ENCODE results near the gene MXRA8.
"Not testable (repeated sequence)": the region's sequence is repeated elsewhere in the genome, so short reads cannot be mapped to it uniquely, and the experiment has no call there.

MXRA8 gene

DNA sequence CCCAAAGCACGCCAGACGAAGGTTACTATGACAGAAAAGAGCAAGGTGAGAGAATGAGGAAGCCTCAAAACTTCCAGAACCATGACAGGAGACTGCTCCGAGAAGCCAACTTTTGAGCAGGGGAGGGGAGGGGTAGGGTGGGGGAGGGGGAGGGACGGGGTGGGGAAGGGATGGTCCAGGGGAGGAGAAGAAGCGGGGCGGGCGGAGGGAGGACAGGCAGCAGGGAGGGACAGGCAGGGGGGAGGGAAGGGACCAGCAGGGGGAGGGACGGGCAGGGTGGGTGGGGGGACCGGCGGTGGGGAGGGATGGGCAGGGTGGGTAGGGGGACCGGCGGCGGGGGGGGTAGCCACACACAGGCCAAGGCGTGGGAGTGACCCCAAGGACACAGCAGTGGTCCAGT is 35.9 kb downstream of the MXRA8 start:
- H3K27me3 Mint-ChIP-seq, result no peaks in the 10 kb centered on the region
- DNase-seq, result no peak

DNA sequence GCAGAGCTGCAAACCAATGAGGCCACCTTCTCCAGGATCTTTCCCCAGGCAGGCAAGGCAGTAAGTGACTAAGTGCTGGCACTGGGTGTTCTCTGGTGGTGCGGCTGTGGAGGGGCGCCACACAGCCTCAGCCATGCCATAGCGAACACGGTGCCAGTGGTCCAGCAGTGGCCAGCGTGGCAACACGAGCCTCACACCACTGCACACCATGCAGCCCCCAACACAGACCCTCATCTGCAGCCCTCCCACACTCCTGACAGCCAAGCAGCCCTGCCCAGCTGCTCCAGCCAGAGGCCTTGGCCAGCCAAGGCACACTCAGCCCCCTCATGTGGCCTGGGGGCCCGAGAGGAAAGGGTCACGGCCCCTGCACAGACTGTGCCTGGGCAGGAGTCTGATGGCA is 36.9 kb downstream of the MXRA8 start:
- ATAC-seq (no peak), DNase-seq (no peak)
- H3K9me3 Mint-ChIP-seq, result no peaks in the 10 kb centered on the region
- H3K27ac Mint-ChIP-seq, result no peak overlapping the region
- H3K27me3 Mint-ChIP-seq, result no peaks in the 10 kb centered on the region
- H3K4me3 Mint-ChIP-seq, result no peak overlapping the region
- H3K36me3 Mint-ChIP-seq (ENCODE audit: low read depth), result peaks cover 12% of the 10 kb centered on the region
- H3K4me1 Mint-ChIP-seq, result peaks cover 24% of the 10 kb centered on the region

More for the DNA sequence above, 35.9 kb downstream of the MXRA8 start:
- H3K9me3 Mint-ChIP-seq, result no peaks in the 10 kb centered on the region
- H3K4me3 Mint-ChIP-seq, result peak overlapping the region; percentile 69
- no peak for ATAC-seq
- peaks cover 10% of the 10 kb centered on the region for H3K36me3 Mint-ChIP-seq (ENCODE audit: low read depth)
- peak overlapping the region; percentile 59 for H3K27ac Mint-ChIP-seq
- H3K4me1 Mint-ChIP-seq, result peaks cover 24% of the 10 kb centered on the region

DNA sequence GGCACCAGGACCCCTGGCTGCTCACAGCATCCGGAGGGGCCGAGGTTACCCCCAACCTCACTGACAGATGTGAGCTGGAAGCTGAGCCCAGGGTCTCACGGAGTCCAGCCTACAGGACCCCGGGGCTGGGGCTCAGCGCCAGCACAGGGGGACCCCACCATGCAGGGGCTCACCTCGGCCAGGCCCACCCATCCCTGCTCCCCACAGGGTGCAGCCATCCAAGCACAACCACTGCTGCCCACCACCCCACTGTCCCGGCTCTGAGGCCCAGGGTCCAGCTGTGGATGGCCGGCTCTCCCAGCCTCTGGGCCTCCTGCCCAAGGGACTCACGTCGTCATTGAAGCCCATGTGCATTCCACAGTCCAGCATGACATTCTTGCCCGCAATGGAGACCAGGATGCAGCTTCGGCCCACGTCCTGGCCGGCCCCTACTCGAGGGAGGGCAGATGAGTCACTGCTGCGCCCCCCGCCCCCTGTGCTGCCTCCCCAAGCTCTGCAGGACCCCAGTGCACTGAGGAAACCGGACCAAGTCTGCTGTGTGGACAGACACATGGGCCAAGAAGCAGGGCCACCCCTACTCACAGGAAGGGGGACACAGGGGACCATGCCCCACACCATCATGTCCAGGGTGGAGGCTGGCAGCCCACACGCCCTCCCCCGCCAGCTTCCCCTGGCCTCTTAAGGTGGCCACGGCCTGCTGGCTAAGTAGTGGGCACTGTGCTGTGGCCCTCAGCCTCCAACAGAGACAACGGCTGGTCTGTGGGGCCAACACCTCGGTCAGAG is 37.5 kb downstream of the MXRA8 start:
- ATAC-seq (no peak), DNase-seq (no peak)
- Mint-ChIP-seq H3K4me1 (peaks cover 20% of the 10 kb centered on the region), H3K4me3 (no peak overlapping the region), H3K9me3 (no peaks in the 10 kb centered on the region), H3K27me3 (no peaks in the 10 kb centered on the region), H3K27ac (no peak overlapping the region), H3K36me3 (ENCODE audit: low read depth) (peaks cover 17% of the 10 kb centered on the region)

DNA sequence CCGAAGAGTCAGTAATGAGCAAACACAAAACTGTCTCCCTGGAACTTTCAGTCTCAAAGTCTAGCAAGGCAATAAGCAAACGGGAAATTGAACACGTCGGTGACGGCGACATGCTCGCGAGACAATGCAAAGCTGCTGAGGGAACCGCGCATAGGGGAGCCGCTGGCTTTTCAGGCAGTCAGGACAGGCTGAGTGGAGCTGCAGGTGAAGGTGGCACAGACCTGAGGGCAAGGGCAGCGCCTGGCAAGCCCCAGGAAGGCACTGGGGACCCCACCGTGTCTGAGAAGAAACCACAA is 38.8 kb downstream of the MXRA8 start:
- Mint-ChIP-seq H3K36me3 (ENCODE audit: low read depth) (peaks cover 20% of the 10 kb centered on the region), H3K27ac (no peak overlapping the region)

DNA sequence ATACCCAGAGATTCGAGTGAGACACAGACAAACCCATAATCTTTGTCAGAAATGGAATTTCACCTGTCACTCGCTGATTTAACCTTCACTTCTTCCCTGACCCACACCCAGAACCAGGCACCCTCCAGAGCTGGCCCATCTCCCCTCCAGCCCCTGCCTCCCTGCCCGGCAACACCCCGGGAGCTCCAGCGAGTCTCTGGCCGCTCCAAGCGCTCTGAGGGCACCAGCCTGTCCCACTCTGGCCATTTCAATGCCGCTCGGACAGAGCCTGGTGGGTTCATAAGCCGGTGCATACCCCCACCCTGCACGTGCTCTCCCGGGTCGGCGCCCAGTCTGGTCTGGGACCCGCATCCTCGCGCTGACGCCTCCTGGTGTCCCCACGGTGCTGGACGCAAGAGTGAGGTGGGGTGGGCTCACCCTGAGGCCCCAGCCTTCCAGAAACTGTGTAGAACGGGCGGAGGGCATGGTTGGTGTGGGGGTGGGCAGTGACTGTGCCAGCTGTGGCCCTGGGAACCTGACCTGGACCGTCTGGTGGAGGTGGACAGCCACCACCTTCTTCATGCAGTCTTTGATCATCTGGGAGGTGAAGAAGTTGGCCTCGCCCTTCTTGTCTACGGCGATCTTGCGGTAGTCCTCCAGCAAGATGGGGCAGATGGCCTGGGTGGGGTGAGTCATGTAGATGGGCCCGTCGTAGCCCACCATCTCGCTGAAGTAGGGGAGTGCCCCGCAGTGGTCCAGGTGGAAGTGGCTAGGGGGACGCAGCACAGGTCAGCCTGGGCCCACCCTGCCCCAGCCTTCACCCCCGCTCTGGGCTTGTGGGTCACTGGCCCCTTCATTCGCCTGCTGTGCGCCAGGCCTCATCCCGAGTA is 39.3 kb downstream of the MXRA8 start:
- Mint-ChIP-seq H3K4me3 (no peak overlapping the region), H3K4me1 (peaks cover 14% of the 10 kb centered on the region), H3K9me3 (no peaks in the 10 kb centered on the region), H3K27ac (no peak overlapping the region), H3K27me3 (no peaks in the 10 kb centered on the region), H3K36me3 (ENCODE audit: low read depth) (peaks cover 20% of the 10 kb centered on the region)
- no peak for DNase-seq
- no peak for ATAC-seq

More for the DNA sequence above, 38.8 kb downstream of the MXRA8 start:
- H3K9me3 Mint-ChIP-seq, result no peaks in the 10 kb centered on the region
- H3K4me1 Mint-ChIP-seq, result peaks cover 16% of the 10 kb centered on the region
- H3K27me3 Mint-ChIP-seq, result no peaks in the 10 kb centered on the region
- no peak overlapping the region for H3K4me3 Mint-ChIP-seq
- ATAC-seq, result no peak
- no peak for DNase-seq

DNA sequence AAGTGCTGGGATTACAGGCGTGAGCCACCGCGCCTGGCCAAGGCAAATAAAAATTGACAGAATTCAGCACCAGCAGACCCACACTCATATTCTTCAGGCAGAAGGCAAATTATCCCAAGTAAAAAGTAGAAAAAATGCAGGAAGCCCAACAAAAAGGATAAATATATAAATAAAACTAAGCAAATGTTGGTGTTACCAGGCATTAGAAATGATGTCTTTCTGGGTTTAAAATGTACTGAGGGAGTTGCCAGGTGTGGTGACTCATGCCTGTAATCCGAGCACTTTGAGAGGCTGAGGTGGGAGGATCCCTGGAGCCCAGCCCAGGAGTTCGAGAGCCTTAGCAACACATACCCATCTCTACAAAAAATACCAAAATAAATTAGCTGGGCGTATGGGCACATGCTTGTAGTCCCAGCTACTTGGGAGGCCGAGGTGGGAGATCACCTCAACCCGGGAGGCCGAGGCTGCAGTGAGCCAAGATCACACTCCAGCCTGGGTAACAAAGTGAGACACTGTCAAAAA is 40.2 kb downstream of the MXRA8 start:
- H3K27ac Mint-ChIP-seq, result no peak overlapping the region
- H3K36me3 Mint-ChIP-seq (ENCODE audit: low read depth), result peaks cover 20% of the 10 kb centered on the region
- H3K4me1 Mint-ChIP-seq, result peaks cover 10% of the 10 kb centered on the region
- ATAC-seq (no peak), DNase-seq (no peak)
- H3K27me3 Mint-ChIP-seq, result no peaks in the 10 kb centered on the region
- H3K4me3 Mint-ChIP-seq, result no peak overlapping the region
- no peaks in the 10 kb centered on the region for H3K9me3 Mint-ChIP-seq

DNA sequence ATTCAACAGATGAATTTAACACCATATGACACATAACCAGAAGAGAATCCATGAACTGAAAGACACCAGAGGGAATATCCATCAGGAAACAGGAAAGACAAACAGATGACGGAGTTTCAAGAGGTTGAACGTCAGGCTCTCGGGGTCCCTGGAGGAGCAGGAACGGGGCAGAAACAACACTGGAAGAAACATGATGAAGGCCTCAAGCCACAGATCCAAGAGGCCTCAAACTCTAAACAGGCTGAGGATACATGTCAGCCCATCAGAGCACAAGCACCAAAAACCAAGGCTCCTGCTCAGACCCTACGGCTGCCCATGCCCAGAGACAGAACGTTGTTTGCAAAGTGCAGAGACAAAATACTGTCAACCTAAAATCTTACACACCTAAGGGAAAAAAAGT is 40.9 kb downstream of the MXRA8 start:
- H3K27me3 Mint-ChIP-seq, result no peaks in the 10 kb centered on the region
- H3K4me1 Mint-ChIP-seq, result peaks cover 5% of the 10 kb centered on the region
- ATAC-seq (no peak), DNase-seq (no peak)
- no peak overlapping the region for H3K4me3 Mint-ChIP-seq
- H3K36me3 Mint-ChIP-seq (ENCODE audit: low read depth), result peaks cover 20% of the 10 kb centered on the region
- no peaks in the 10 kb centered on the region for H3K9me3 Mint-ChIP-seq
- peak overlapping the region; percentile 5 for H3K27ac Mint-ChIP-seq

DNA sequence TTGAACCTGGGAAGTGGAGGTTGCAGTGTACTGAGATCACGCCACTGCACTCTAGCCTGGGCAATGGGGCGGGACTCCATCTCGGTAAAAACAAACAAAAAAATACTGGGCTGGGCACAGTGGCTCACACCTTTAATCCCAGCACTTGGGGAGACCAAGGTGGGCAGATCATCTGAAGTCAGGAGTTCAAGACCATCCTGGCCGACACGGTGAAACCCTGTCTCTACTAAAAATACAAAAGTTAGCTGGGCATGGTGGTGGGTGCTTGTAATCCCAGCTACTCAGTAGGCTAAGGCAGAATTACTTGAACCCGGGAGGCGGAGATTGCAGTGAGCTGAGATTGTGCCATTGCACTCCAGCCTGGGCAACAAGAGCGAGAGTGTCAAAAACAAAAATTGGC is 42.2 kb downstream of the MXRA8 start:
- not testable (repeated sequence) for H3K4me1 Mint-ChIP-seq, H3K27me3 Mint-ChIP-seq, DNase-seq, H3K27ac Mint-ChIP-seq, H3K9me3 Mint-ChIP-seq, ATAC-seq, H3K4me3 Mint-ChIP-seq
- H3K36me3 Mint-ChIP-seq (ENCODE audit: low read depth), result peaks cover 20% of the 10 kb centered on the region

DNA sequence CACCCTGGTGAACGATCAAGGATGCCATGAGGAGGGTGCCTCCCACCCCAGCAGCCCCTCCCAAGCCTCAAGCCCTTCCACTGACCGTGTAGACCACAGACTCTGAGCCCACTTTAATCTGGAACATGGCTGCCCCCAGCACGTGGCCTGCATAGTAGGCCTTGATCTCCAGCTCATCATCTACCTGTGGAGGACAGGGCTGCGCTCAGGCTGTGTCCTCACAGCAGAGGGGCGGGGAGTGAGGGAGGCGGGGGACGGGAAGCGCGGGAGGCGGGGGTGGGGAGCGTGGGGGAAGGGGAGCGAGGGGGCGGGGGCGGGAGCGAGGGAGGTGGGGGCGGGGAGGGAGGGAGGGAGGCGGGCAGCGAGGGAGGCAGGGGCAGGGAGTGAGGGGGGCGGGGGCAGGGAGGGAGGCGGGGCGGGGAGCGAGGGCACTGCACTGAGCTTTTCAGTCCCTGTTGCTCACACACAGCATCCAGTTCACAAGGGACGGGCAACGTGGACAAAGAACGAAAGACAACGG is 42.9 kb downstream of the MXRA8 start:
- DNase-seq (no peak), ATAC-seq (no peak)
- no peak overlapping the region for H3K4me3 Mint-ChIP-seq
- H3K9me3 Mint-ChIP-seq, result no peaks in the 10 kb centered on the region
- no peak overlapping the region for H3K27ac Mint-ChIP-seq
- peaks cover 20% of the 10 kb centered on the region for H3K36me3 Mint-ChIP-seq (ENCODE audit: low read depth)
- H3K4me1 Mint-ChIP-seq, result no peaks in the 10 kb centered on the region
- no peaks in the 10 kb centered on the region for H3K27me3 Mint-ChIP-seq

DNA sequence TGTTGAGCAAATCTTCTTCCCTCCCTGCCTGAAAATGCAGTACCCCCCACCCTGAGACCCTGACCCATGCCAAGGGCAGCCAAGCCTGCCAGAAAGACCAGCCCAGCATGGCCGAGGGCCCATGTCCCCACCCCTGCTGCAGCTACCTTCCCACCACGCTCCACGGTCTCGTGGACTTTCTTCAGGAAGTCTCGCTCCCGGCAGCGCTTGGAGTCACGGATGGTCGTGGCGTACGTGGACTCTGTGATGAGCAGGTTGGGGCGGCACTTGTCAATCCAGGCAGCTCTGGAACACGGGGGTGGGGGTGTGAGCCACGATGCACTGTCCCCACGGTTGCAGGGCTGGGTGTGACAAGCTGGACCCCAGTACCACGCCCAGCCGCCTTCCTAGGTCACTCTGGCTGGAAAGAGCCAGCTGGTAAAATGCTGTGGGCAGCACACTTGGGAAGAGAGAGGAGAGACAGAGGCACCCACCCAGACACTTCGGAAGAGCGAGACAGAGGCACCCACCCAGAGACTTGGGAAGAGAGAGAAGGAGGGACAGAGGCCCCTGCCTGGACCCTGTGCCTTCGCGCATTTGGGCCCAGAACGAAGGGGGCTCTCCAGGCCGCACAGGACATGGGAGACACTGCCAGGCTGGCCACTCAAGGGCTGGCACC is 43.5 kb downstream of the MXRA8 start:
- peaks cover 20% of the 10 kb centered on the region for H3K36me3 Mint-ChIP-seq (ENCODE audit: low read depth)
- H3K4me1 Mint-ChIP-seq, result no peaks in the 10 kb centered on the region
- no peak overlapping the region for H3K27ac Mint-ChIP-seq
- H3K4me3 Mint-ChIP-seq, result no peak overlapping the region
- DNase-seq, result no peak
- H3K9me3 Mint-ChIP-seq, result no peaks in the 10 kb centered on the region
- no peaks in the 10 kb centered on the region for H3K27me3 Mint-ChIP-seq
- no peak for ATAC-seq

DNA sequence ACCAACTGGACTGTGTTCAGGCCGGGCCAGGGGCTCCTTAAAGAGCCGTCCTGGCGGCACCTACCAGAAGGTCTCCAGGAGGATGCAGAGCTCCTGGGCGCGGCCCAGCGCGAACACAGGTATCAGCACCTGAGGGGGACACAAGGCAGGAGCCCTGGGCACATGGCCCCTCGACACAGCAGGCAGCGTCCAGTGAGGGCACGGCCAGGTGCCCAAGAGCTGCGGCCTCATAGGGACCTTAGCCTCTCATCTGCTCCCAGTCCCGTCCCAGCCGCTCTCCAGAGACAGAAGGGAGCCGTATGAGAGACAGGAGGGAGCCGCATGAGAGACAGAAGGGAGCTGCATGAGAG is 44.1 kb downstream of the MXRA8 start:
- H3K4me1 Mint-ChIP-seq, result no peaks in the 10 kb centered on the region
- peaks cover 17% of the 10 kb centered on the region for H3K36me3 Mint-ChIP-seq (ENCODE audit: low read depth)
- no peaks in the 10 kb centered on the region for H3K27me3 Mint-ChIP-seq
- no peak for DNase-seq
- H3K27ac Mint-ChIP-seq, result no peak overlapping the region
- no peak overlapping the region for H3K4me3 Mint-ChIP-seq
- no peaks in the 10 kb centered on the region for H3K9me3 Mint-ChIP-seq
- no peak for ATAC-seq

DNA sequence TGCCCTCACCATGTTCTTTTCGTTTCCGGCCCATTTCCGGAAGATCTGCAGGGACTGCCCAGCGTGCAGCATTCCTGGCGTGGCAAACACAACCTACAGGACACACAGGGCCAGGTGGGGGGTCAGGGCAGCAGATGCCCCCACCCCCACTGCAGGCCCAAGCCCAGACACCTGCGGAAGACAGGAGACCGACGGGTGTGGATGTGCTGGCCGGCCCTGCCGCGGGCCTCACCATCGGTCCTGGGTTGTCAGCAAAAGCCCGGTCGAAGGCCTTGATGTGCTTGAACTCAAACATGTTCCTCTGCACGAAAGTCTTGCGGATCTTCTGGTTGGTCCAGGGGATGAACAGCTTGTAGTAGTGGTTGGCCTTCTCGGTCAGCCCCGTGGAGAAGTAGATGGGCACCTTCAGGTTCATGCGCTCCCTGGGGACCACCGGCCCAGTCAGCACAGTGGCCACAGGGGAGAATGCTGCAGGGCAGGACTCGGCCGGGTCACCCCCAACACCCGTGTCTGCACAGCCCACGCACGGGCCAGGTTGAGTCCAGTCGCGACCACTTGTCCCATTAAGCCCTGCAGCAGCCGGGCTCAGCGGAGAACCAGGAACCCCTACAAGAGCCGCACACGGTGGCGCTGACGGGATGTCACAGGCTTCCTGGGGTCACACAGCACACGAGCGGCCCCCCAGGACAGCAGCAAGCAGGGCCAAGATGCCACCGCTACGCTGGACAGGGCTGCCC is 44.7 kb downstream of the MXRA8 start:
- Mint-ChIP-seq H3K27me3 (no peaks in the 10 kb centered on the region), H3K9me3 (no peaks in the 10 kb centered on the region), H3K36me3 (ENCODE audit: low read depth) (peaks cover 14% of the 10 kb centered on the region), H3K4me3 (no peak overlapping the region), H3K4me1 (no peaks in the 10 kb centered on the region), H3K27ac (no peak overlapping the region)
- ATAC-seq (no peak), DNase-seq (no peak)

DNA sequence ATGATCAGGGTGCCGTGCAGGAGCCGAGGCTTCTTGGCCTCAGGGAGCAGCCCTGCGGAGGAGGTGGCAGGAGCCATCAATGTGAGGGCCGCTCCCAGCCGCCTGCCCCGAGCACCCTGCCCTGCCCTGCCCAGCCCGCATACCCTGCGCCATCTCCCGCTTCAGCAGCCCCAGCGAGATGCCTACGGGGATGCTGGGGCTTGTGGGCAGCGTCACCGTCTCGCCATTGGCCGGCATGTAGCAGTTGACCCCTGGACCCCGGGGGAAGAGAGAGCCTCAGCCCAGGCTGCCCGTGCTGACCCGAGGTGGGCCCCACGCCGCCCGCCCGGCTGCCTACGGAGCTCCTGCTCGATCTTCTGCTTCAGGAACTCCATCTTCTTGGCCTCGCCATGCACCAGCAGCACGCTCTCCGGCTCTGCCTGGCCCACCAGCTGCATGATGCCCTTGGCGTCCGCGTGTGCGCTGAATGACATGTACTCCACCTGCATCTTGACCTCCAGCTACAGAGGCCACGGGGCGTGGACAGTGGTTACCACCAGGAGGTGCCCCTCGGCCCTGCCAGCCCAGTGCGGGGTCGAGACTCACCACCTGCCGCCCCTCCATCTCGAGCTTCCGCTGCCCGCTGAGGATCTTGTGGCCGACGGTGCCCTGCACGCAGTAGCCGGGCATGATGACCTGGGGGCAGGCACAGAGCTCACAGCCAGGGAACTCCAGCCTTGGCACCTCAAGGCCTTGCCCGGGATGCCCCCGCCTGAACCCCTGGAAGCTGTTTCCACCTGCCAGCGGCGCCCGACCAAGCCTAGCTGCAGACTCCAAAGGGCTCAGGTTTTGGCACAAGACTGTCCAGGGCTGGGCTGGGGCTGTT is 45.7 kb downstream of the MXRA8 start:
- H3K4me1 Mint-ChIP-seq, result no peaks in the 10 kb centered on the region
- no peaks in the 10 kb centered on the region for H3K27me3 Mint-ChIP-seq
- H3K36me3 Mint-ChIP-seq (ENCODE audit: low read depth), result peaks cover 14% of the 10 kb centered on the region
- ATAC-seq (no peak), DNase-seq (no peak)
- no peak overlapping the region for H3K4me3 Mint-ChIP-seq
- H3K9me3 Mint-ChIP-seq, result no peaks in the 10 kb centered on the region
- no peak overlapping the region for H3K27ac Mint-ChIP-seq

Data from activated naive CD8-positive, alpha-beta T cell treated with anti-CD3 and anti-CD28 coated beads, Interleukin-2, amount 50 U/mL, for 24 hours (primary cell).